ENCODE results near the gene ZSCAN22. TPM values are rescaled to one million over a fixed set of nuclear protein-coding genes. Genes with fewer than 3 reads are reported as not detected.

ZSCAN22 gene
- total RNA-seq, 4 donors from 2014 or later: 2.2 to 3.2 (median 2.9) TPM

DNA sequence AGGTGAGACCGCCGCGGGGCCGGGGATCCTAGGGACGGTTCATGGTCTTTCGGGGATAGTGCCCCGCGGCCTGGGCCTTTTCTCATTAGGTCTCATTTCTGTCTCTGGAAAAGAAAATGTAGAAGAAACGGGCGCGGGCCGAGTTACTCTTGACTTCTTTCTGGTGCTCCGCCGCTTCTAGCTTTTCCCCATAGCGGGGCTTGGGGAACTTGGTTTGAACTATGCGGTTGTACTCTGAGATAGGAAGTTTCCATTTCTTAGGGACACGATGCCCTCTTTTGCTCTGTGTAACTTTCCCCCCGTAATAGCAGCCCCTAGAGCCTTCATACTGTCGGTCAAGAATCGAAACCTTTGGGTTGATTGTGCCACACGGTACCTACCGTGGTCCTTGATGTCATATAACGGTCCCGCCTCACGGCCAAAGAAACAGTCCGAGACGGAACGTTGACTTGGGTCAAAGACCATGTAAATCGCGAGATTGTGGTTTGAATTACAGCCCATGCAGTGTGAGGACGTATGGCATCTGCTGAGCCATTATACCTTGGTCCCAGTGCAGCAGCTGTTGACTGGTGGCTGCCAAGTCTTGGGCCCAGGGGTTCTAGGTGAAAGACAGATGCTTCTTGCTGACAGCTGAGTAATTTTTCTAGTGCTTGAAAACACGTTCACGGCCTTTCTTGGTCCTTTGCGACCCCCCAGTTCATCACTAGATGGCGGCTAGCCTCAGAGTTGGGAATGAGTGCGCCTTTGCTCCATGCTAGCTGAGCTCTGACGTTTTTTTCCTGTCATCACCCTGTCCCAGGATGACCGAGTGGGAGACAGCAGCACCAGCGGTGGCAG lies 60.8 kb downstream of the ZSCAN22 start:
- TF ChIP-seq CTCF (IDR thresholded peaks at IDR 0.05) (no peak), POLR2A (IDR thresholded peaks at IDR 0.05) (no peak)
- intact Hi-C loops (cut with DNase I): no loop called here
- Histone ChIP-seq H3K4me3 (peak overlapping the region; percentile 61 to 93 (median 80)), H3K36me3 (peaks cover 1 to 48% (median 9%) of the 10 kb centered on the region in 3 donors), H3K27ac (peak overlapping the region; percentile 97 to 99 (median 98)), H3K9me3 (no peaks in the 10 kb centered on the region), H3K27me3 (no peaks in the 10 kb centered on the region), H3K4me1 (peaks cover 27 to 63% (median 28%) of the 10 kb centered on the region in 3 donors)
- no peak for DNase-seq
- 5 to 6% methylated on average over 33 to 36 of the region's 39 CpGs for WGBS, 2 donors

- WGBS, 2 donors: 58 to 73% methylated on average over 3 of the region's 3 CpGs
Measured at GRCh38 chr19:58388175-58388526, 61.4 kb downstream of the ZSCAN22 start.

More at GRCh38 chr19:58388175-58388526, 61.4 kb downstream of the ZSCAN22 start:
- Histone ChIP-seq H3K27ac (peak overlapping the region in 3 of 4 donors; percentile 97 to 99 (median 99)), H3K27me3 (no peaks in the 10 kb centered on the region), H3K9me3 (no peaks in the 10 kb centered on the region), H3K4me3 (peak overlapping the region; percentile 61 to 93 (median 80)), H3K4me1 (peaks cover 27 to 69% (median 28%) of the 10 kb centered on the region in 3 donors), H3K36me3 (peaks cover 7 to 53% (median 13%) of the 10 kb centered on the region in 3 donors)
- TF ChIP-seq CTCF (IDR thresholded peaks at IDR 0.05) (no peak), POLR2A (IDR thresholded peaks at IDR 0.05) (no peak)
- DNase-seq: no peak
- intact Hi-C loops (cut with DNase I): no loop called here

Small RNA genes within 50 kb of the gene (small RNA-seq; reads per million reads assigned to genes)
- 0 reads per million in 4 donors for gene MIR4754
- gene MIR6806: 0 reads per million in 4 donors
- gene RNA5SP473: 0 to 0.60 (median 0.15) reads per million in 4 donors

Other genes with a start within 250 kb of the ZSCAN22 start
- 10 to 100 TPM in 3 of 4 donors, 1 to 10 TPM in 1; 9.0 to 49.6 (median 21.1) TPM for gene ZSCAN18, start 228.8 kb upstream of the ZSCAN22 start, total RNA-seq
- gene ZNF329, start 176.2 kb upstream of the ZSCAN22 start, total RNA-seq: 1 to 10 TPM; 3.0 to 6.7 (median 3.9) TPM
- 10 to 100 TPM; 20.4 to 28.6 (median 24.9) TPM for gene ZNF274, start 143.9 kb upstream of the ZSCAN22 start, total RNA-seq
- 10 to 100 TPM; 19.1 to 53.4 (median 36.0) TPM for gene ZNF544, start 98.1 kb upstream of the ZSCAN22 start, total RNA-seq
- gene ZNF8, start 48.0 kb upstream of the ZSCAN22 start, total RNA-seq: 1 to 10 TPM; 3.5 to 6.7 (median 4.2) TPM
- 10 to 100 TPM; 24.7 to 42.0 (median 38.0) TPM for gene ERVK3-1, start 21.6 kb upstream of the ZSCAN22 start, total RNA-seq
- 10 to 100 TPM in 2 of 4 donors, 1 to 10 TPM in 1, not detected in 1; 1.1 to 25.1 (median 13.9) TPM for gene A1BG, start 26.5 kb downstream of the ZSCAN22 start, total RNA-seq
- gene ZNF497, start 35.8 kb downstream of the ZSCAN22 start, total RNA-seq: 1 to 10 TPM in 3 of 4 donors, under 1 TPM in 1; 0.87 to 1.9 (median 1.4) TPM
- 1 to 10 TPM; 2.4 to 6.7 (median 3.3) TPM for gene ZNF837, start 54.0 kb downstream of the ZSCAN22 start, total RNA-seq
- gene RPS5, start 60.3 kb downstream of the ZSCAN22 start, total RNA-seq: 1,000 to 10,000 TPM; 1,292 to 2,917 (median 1,952) TPM
- gene RNF225, start 68.7 kb downstream of the ZSCAN22 start, total RNA-seq: 10 to 100 TPM in 2 of 4 donors, 1 to 10 TPM in 2; 5.0 to 30.5 (median 15.7) TPM
- gene ZNF584, start 81.7 kb downstream of the ZSCAN22 start, total RNA-seq: 10 to 100 TPM in 2 of 4 donors, 1 to 10 TPM in 2; 8.5 to 13.4 (median 9.4) TPM
- gene ZNF132, start 113.2 kb downstream of the ZSCAN22 start, total RNA-seq: 1 to 10 TPM; 2.0 to 5.3 (median 2.4) TPM
- gene ZNF324B, start 124.6 kb downstream of the ZSCAN22 start, total RNA-seq: 10 to 100 TPM in 1 of 4 donors, 1 to 10 TPM in 3; 6.5 to 10.1 (median 8.0) TPM
- gene ZNF324, start 140.1 kb downstream of the ZSCAN22 start, total RNA-seq: 10 to 100 TPM; 13.5 to 25.4 (median 20.2) TPM
- gene ZNF446, start 149.4 kb downstream of the ZSCAN22 start, total RNA-seq: 10 to 100 TPM in 3 of 4 donors, 1 to 10 TPM in 1; 6.0 to 13.3 (median 12.1) TPM
- 1 to 10 TPM; 1.9 to 5.3 (median 2.6) TPM for gene SLC27A5, start 185.0 kb downstream of the ZSCAN22 start, total RNA-seq
- 10 to 100 TPM in 1 of 4 donors, 1 to 10 TPM in 3; 6.9 to 11.1 (median 8.3) TPM for gene ZBTB45, start 192.8 kb downstream of the ZSCAN22 start, total RNA-seq
- gene TRIM28, start 217.1 kb downstream of the ZSCAN22 start, total RNA-seq: 100 to 1,000 TPM; 150 to 198 (median 179) TPM
- gene CHMP2A, start 228.1 kb downstream of the ZSCAN22 start, total RNA-seq: 10 to 100 TPM; 76.5 to 99.5 (median 86.6) TPM
- 10 to 100 TPM; 22.0 to 37.4 (median 24.7) TPM for gene UBE2M, start 231.6 kb downstream of the ZSCAN22 start, total RNA-seq
- gene MZF1, start 246.3 kb downstream of the ZSCAN22 start, total RNA-seq: 10 to 100 TPM; 11.8 to 30.9 (median 21.7) TPM

Measured in esophagus squamous epithelium (tissue), 5 donors.